ENCODE results near the gene SMARCA2.

The SMARCA2 gene

DNA sequence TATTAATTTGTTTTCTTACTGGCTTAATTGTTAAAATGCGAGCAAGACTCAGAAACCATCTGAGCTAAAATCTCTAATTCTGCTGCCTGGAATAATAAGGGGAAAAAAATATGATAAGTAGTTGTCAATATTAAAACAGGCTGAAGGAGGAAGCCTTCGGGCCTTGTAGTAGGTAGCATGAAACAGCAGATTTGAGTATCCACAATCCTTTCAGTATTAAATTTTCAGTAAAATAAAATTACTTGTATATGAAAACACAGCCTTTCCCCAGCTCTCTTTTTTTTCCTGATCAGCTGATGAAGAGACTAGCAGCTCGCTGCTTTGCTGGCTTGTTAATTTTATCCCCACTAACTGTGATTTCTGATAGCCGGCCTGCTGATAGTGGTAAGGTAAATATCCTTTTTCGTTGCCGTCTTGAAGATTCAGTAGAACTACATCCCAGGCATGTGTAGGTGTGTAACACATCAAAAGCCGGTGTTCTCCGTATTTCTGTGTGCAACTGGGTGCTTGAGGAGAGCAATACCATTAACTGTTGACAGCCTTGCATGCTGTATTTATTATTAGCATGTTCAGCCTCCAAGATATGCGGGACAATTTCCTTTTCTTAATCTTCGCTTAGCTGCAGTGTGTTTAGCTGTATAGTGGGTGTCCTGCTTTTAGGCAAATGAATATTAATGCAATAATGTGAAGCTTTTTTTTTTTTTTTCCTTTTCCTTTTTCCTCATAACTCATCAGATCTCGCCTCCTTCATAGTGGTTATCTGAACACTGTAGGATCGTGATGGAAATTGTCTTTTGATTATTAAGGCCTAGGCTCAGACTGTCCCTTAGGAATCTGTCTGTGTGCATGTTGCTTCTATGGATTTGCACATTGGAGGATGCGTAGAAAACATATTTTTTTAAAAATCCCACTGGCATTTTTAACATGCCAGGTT lies 144.6 kb downstream of the SMARCA2 start:
- DNase-seq (ENCODE audit: extremely low spot score), result no peak
- TF ChIP-seq CTCF (IDR thresholded peaks at IDR 0.05; ENCODE audit: control extremely low read depth, extremely low read depth, low read depth, missing control alignments), result no peak
- ChIA-PET POLR2A (no interaction called here), CTCF (interaction anchor here (1.0 to 3.5 kb wide), 5 partner anchors 11 to 92 kb away, joined by 3 to 12 read pairs (median 5); no protein-coding TSS in a partner anchor)

DNA sequence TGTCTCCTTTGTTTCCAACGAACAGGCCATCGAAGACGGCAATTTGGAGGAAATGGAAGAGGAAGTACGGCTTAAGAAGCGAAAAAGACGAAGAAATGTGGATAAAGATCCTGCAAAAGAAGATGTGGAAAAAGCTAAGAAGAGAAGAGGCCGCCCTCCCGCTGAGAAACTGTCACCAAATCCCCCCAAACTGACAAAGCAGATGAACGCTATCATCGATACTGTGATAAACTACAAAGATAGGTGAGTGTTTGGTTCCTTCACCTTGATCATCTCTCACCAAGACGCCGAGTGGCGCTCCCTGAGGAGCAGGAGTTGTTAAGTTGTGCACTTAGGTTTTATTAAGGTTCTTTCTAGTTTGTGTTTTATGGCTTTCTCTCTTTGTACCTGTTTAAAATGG lies 146.5 kb downstream of the SMARCA2 start:
- POLR2A ChIA-PET, result no interaction called here
- no peak for TF ChIP-seq CTCF (IDR thresholded peaks at IDR 0.05; ENCODE audit: control extremely low read depth, extremely low read depth, low read depth, missing control alignments)
- no peak for DNase-seq (ENCODE audit: extremely low spot score)
- CTCF ChIA-PET, result interaction anchor here (0.8 to 3.5 kb wide), 6 partner anchors 9 to 94 kb away, joined by 3 to 12 read pairs (median 5); no protein-coding TSS in a partner anchor

DNA sequence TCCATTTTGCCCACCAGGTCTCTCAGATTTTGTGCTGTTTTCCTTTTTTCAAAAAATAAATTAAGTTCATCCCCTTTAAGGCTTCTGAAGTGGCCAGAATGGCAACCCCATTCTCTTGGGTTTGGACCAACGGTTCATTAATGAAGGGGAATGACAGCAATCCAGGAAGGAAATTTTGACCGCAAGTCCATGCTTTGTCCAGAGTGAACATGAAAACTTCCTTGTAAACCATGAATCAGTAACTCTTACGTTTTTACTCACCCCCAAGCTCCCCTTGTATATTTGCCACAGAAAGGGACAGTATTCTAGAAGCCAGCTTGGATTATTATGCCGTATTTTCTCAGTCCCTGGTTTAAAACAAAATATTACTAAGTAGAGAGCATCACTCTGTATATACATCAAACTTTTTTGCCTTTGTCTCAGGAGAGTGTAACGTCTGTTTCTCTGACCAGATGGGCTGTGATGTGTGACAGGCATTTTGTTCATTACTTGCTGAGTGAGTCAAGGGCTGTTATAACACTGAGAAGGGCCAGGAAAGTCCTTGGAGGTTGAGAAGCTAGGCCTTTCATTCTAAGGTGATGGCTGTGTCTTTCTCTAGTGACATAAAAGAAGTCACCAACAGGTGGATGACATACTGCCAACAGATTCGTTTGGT lies 148.2 kb downstream of the SMARCA2 start:
- ChIA-PET CTCF (no interaction called here), POLR2A (no interaction called here)
- no peak for DNase-seq (ENCODE audit: extremely low spot score)
- no peak for TF ChIP-seq CTCF (IDR thresholded peaks at IDR 0.05; ENCODE audit: control extremely low read depth, extremely low read depth, low read depth, missing control alignments)

DNA sequence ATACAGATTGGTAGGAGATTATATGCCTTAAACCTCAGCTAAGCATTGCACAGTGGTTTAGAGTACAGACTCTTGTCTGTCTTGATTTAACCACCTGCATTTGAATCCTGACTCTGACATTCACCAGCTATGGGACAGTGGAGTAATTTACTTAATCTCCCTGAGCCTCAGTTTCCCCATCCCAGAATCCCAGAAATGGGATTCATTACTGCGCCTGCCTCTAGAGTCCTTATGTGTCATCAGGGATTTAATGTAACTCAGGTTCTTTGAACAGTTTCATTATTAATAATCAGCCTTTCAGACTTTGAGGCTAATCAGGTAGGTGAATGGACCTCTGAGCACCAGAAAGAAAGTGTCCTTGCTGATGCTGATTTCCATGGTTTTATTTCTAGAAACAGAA lies 149.1 kb downstream of the SMARCA2 start:
- CTCF ChIA-PET, result no interaction called here

GRCh38 chr9:2166203-2166602 lies 151.1 kb downstream of the SMARCA2 start:
- no peak for DNase-seq (ENCODE audit: extremely low spot score)
- POLR2A ChIA-PET, result no interaction called here
- CTCF ChIA-PET, result interaction anchor here (0.6 to 3.6 kb wide), 7 partner anchors 11 to 43 kb away, joined by 3 to 26 read pairs (median 3); no protein-coding TSS in a partner anchor
- no peak for TF ChIP-seq CTCF (IDR thresholded peaks at IDR 0.05; ENCODE audit: control extremely low read depth, extremely low read depth, low read depth, missing control alignments)

More for the DNA sequence above, 149.1 kb downstream of the SMARCA2 start:
- DNase-seq (ENCODE audit: extremely low spot score), result no peak
- no peak for TF ChIP-seq CTCF (IDR thresholded peaks at IDR 0.05; ENCODE audit: control extremely low read depth, extremely low read depth, low read depth, missing control alignments)
- POLR2A ChIA-PET, result no interaction called here

DNA sequence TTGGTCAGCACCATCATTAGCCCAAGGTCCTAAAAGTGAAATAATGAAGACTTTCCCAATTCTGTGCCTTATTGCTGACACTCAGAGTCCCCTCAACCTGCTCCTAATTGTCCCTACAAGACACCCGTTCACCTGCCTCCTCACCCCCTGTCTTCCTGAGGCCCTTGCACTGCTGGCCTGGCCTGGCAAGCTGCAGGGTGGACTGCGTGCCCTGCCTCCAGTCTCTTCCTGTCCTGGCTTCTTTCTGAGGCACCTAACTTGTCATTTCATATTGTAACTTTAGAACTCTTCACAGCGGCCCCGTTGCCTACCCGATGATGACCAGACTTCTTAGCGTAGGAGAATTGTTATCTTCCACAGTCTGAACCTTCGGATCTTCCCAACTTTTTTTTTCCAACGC lies 153.9 kb downstream of the SMARCA2 start:
- TF ChIP-seq CTCF (IDR thresholded peaks at IDR 0.05; ENCODE audit: control extremely low read depth, extremely low read depth, low read depth, missing control alignments), result no peak
- POLR2A ChIA-PET, result no interaction called here
- no peak for DNase-seq (ENCODE audit: extremely low spot score)
- CTCF ChIA-PET, result no interaction called here
